NB4 (cell line): Measurements from ENCODE around the gene CLIP4.

Source experiments
- MAX ChIP-seq: IDR thresholded peaks from 2 replicates; pipeline ENCODE4 v1.6.1; 2011; ENCODE audit warnings: low read depth, low read length
- MYC ChIP-seq: IDR thresholded peaks from 2 replicates; pipeline ENCODE4 v1.6.1; 2011; ENCODE audit warnings: low read depth, low read length
- POLR2A ChIP-seq: IDR thresholded peaks from 2 replicates; pipeline ENCODE4 v1.6.1; 2011; ENCODE audit warnings: mild to moderate bottlenecking; ENCODE audit not compliant: insufficient read length; ENCODE audit errors: extremely low read depth
- TF ChIP-seq, protein P1 (sequence below): IDR thresholded peaks from one replicate; pipeline ENCODE4 v1.5.1; 2012; ENCODE audit warnings: low read depth, low read length

- TF ChIP-seq, protein P1, sequence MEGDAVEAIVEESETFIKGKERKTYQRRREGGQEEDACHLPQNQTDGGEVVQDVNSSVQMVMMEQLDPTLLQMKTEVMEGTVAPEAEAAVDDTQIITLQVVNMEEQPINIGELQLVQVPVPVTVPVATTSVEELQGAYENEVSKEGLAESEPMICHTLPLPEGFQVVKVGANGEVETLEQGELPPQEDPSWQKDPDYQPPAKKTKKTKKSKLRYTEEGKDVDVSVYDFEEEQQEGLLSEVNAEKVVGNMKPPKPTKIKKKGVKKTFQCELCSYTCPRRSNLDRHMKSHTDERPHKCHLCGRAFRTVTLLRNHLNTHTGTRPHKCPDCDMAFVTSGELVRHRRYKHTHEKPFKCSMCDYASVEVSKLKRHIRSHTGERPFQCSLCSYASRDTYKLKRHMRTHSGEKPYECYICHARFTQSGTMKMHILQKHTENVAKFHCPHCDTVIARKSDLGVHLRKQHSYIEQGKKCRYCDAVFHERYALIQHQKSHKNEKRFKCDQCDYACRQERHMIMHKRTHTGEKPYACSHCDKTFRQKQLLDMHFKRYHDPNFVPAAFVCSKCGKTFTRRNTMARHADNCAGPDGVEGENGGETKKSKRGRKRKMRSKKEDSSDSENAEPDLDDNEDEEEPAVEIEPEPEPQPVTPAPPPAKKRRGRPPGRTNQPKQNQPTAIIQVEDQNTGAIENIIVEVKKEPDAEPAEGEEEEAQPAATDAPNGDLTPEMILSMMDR, result no peak
- TF ChIP-seq MAX, result no peak
- no peak for TF ChIP-seq POLR2A
- TF ChIP-seq MYC, result no peak
Observed at GRCh38 chr2:29134933-29135332, 19.7 kb downstream of the CLIP4 start.
